Mesendoderm (in vitro differentiated cells): Measurements from ENCODE around the gene TLE3.

ENCODE experiments used
- DNase-seq: peaks from one replicate; pipeline ENCODE4 v3.0.0; 2013
- H2AK5ac ChIP-seq: 2 replicates; pipeline ENCODE4 v1.6.1; 2013; ENCODE audit warnings: low read length, inconsistent platforms
- H2BK120ac ChIP-seq: 2 replicates; pipeline ENCODE4 v1.6.1; 2013; ENCODE audit warnings: low read depth, mild to moderate bottlenecking, low read length, moderate library complexity, mixed read lengths
- H2BK15ac ChIP-seq: replicated peaks from 2 replicates; pipeline ENCODE4 v1.6.1; 2013; ENCODE audit warnings: low read depth, mild to moderate bottlenecking, moderate library complexity
- H2BK5ac ChIP-seq: 2 replicates; pipeline ENCODE4 v1.6.1; 2013; ENCODE audit warnings: low read length, inconsistent platforms
- H3K18ac ChIP-seq: 2 replicates; pipeline ENCODE4 v1.6.1; 2013; ENCODE audit warnings: mild to moderate bottlenecking, low read length, mixed read lengths
- H3K23ac ChIP-seq: one replicate; pipeline ENCODE4 v1.6.1; 2013; ENCODE audit warnings: low read length
- H3K27ac ChIP-seq: 2 replicates; pipeline ENCODE4 v1.5.1; 2013; ENCODE audit warnings: low read depth, mild to moderate bottlenecking, inconsistent platforms, low read length, moderate library complexity
- H3K27me3 ChIP-seq: 2 replicates; pipeline ENCODE4 v1.6.1; 2013; ENCODE audit warnings: low read length, control low read depth, mild to moderate bottlenecking, inconsistent platforms; ENCODE audit not compliant: insufficient read depth, poor library complexity
- H3K36me3 ChIP-seq: 2 replicates; pipeline ENCODE4 v1.6.1; 2013; ENCODE audit warnings: low read length, inconsistent platforms; ENCODE audit not compliant: control insufficient read depth, insufficient read depth
- H3K4ac ChIP-seq: one replicate; pipeline ENCODE4 v1.6.1; 2013; ENCODE audit warnings: low read depth, mild to moderate bottlenecking, low read length, moderate library complexity
- H3K4me1 ChIP-seq: 2 replicates; pipeline ENCODE4 v1.6.1; 2013; ENCODE audit warnings: low read depth, low read length, inconsistent platforms; ENCODE audit not compliant: control insufficient read depth
- H3K4me2 ChIP-seq: 2 replicates; pipeline ENCODE4 v1.6.1; 2013; ENCODE audit warnings: low read length
- H3K4me3 ChIP-seq: 2 replicates; pipeline ENCODE4 v1.5.1; 2013; ENCODE audit warnings: mild to moderate bottlenecking, low read length
- H3K56ac ChIP-seq: one replicate; pipeline ENCODE4 v1.6.1; 2013; ENCODE audit warnings: low read length
- H3K79me1 ChIP-seq: 2 replicates; pipeline ENCODE4 v1.6.1; 2013; ENCODE audit warnings: low read length, inconsistent platforms
- H3K79me2 ChIP-seq: 2 replicates; pipeline ENCODE4 v1.6.1; 2013; ENCODE audit warnings: mild to moderate bottlenecking, low read length; ENCODE audit not compliant: control insufficient read depth, insufficient read depth
- H3K9ac ChIP-seq: 2 replicates; pipeline ENCODE4 v1.6.1; 2013; ENCODE audit warnings: low read length, inconsistent platforms
- H4K5ac ChIP-seq: one replicate; pipeline ENCODE4 v1.6.1; 2013; ENCODE audit warnings: low read length
- H4K8ac ChIP-seq: one replicate; pipeline ENCODE4 v1.6.1; 2013; ENCODE audit warnings: low read depth, mild to moderate bottlenecking, control low read depth, low read length, moderate library complexity
- WGBS: extraction: QIAGEN DNeasy Blood & Tissue Kit; methylation state at CpG from one replicate; pipeline ENCODE4 v1.1.7; 2013; ENCODE audit warnings: low lambda C conversion rate, missing lambda C conversion rate; ENCODE audit not compliant: insufficient coverage; ENCODE audit errors: extremely low coverage; 5-methylcytosine and 5-hydroxymethylcytosine counted together

Gene TLE3

GRCh38 chr15:70121624-70122302, 24.0 kb upstream of the TLE3 start:
- H3K27me3 ChIP-seq, result no peaks in the 10 kb centered on the region
- no peak overlapping the region for H2AK5ac ChIP-seq
- no peak for DNase-seq
- no peak overlapping the region for H2BK15ac ChIP-seq
- H3K4me3 ChIP-seq, result no peak overlapping the region
- H3K9ac ChIP-seq, result no peak overlapping the region
- no peak overlapping the region for H3K27ac ChIP-seq
- H3K4ac ChIP-seq, result no peak overlapping the region
- no peak overlapping the region for H3K23ac ChIP-seq
- no peak overlapping the region for H3K56ac ChIP-seq
- no peak overlapping the region for H3K4me2 ChIP-seq
- H2BK5ac ChIP-seq, result no peak overlapping the region
- no peak overlapping the region for H3K18ac ChIP-seq
- WGBS, result no CpG with 5 or more reads among the region's 8 CpGs
- no peaks in the 10 kb centered on the region for H3K36me3 ChIP-seq
- H4K5ac ChIP-seq, result no peak overlapping the region
- no peaks in the 10 kb centered on the region for H3K79me1 ChIP-seq
- no peaks in the 10 kb centered on the region for H3K4me1 ChIP-seq
- no peak overlapping the region for H4K8ac ChIP-seq
- no peak overlapping the region for H2BK120ac ChIP-seq
- H3K79me2 ChIP-seq, result no peaks in the 10 kb centered on the region

GRCh38 chr15:70120958-70121623, 23.4 kb upstream of the TLE3 start:
- no peak overlapping the region for H3K23ac ChIP-seq
- no peak overlapping the region for H4K8ac ChIP-seq
- DNase-seq, result no peak
- no peak overlapping the region for H3K4me2 ChIP-seq
- no peak overlapping the region for H2BK120ac ChIP-seq
- no CpG with 5 or more reads among the region's 10 CpGs for WGBS
- no peak overlapping the region for H3K56ac ChIP-seq
- no peak overlapping the region for H3K18ac ChIP-seq
- no peak overlapping the region for H4K5ac ChIP-seq
- H3K27me3 ChIP-seq, result no peaks in the 10 kb centered on the region
- H3K79me2 ChIP-seq, result no peaks in the 10 kb centered on the region
- no peaks in the 10 kb centered on the region for H3K36me3 ChIP-seq
- H3K4me1 ChIP-seq, result no peaks in the 10 kb centered on the region
- no peak overlapping the region for H3K4ac ChIP-seq
- no peak overlapping the region for H3K4me3 ChIP-seq
- no peak overlapping the region for H3K27ac ChIP-seq
- no peak overlapping the region for H2BK5ac ChIP-seq
- no peak overlapping the region for H3K9ac ChIP-seq
- no peak overlapping the region for H2BK15ac ChIP-seq
- no peak overlapping the region for H2AK5ac ChIP-seq
- H3K79me1 ChIP-seq, result no peaks in the 10 kb centered on the region

GRCh38 chr15:70119911-70120508, 22.3 kb upstream of the TLE3 start:
- H3K18ac ChIP-seq, result no peak overlapping the region
- H2AK5ac ChIP-seq, result no peak overlapping the region
- H3K4ac ChIP-seq, result no peak overlapping the region
- no peak overlapping the region for H3K56ac ChIP-seq
- no peak overlapping the region for H4K8ac ChIP-seq
- no peak overlapping the region for H3K9ac ChIP-seq
- no peak overlapping the region for H3K4me2 ChIP-seq
- no peak overlapping the region for H3K4me3 ChIP-seq
- no peaks in the 10 kb centered on the region for H3K27me3 ChIP-seq
- H4K5ac ChIP-seq, result no peak overlapping the region
- no peak overlapping the region for H2BK5ac ChIP-seq
- no peak overlapping the region for H2BK120ac ChIP-seq
- H3K27ac ChIP-seq, result no peak overlapping the region
- DNase-seq, result no peak
- no peak overlapping the region for H2BK15ac ChIP-seq
- H3K79me1 ChIP-seq, result no peaks in the 10 kb centered on the region
- no CpG with 5 or more reads among the region's 5 CpGs for WGBS
- H3K79me2 ChIP-seq, result no peaks in the 10 kb centered on the region
- no peaks in the 10 kb centered on the region for H3K36me3 ChIP-seq
- no peaks in the 10 kb centered on the region for H3K4me1 ChIP-seq
- no peak overlapping the region for H3K23ac ChIP-seq

DNA sequence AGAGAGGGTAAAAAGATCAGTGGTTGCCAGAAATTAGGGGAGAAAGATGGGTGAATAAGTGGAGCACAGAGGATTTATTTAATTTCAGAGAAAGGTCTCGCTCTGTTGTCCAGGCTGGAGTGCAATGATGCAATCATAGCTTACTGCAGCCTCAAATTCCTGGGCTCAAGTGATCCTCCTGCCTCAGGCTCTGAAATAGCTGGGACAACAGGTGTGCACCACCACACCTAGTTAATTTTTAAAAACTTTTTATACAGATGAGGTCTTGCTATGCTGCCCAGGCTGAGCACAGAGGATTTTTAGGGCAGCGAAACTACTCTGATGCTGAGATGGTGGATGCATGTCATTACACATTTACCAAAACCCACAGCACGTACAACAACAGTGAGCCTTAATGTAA, 20.9 kb upstream of the TLE3 start:
- Histone ChIP-seq H3K9ac (no peak overlapping the region), H3K4me3 (no peak overlapping the region), H3K4me1 (peaks cover 9% of the 10 kb centered on the region), H3K4me2 (no peak overlapping the region), H3K27ac (no peak overlapping the region), H3K79me2 (no peaks in the 10 kb centered on the region), H3K18ac (no peak overlapping the region), H4K8ac (no peak overlapping the region), H3K56ac (no peak overlapping the region), H3K27me3 (no peaks in the 10 kb centered on the region), H3K79me1 (no peaks in the 10 kb centered on the region), H3K36me3 (no peaks in the 10 kb centered on the region), H2BK15ac (no peak overlapping the region), H2AK5ac (no peak overlapping the region), H2BK5ac (no peak overlapping the region), H2BK120ac (no peak overlapping the region), H3K23ac (no peak overlapping the region), H4K5ac (no peak overlapping the region), H3K4ac (no peak overlapping the region)
- WGBS, result no CpG with 5 or more reads among the region's 3 CpGs
- DNase-seq, result no peak

DNA sequence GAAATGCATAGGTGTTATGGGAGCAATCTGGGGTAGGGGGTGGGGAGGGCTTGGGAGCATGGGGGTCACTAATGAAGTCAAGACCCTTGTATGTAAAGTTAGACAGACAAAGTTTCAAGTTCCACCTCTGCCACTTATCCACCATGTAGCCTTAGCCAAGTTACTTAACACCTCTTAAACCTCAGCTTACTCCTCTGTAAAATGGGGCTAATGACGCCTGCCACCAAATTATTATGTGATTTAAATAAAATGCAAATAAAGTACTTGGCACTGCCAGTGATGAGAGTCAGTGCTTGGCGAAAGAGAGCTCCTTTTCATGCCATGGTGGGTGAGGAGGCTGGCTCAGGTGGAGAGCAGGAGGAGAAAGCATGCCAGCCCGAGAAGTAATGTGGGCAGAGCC, 18.6 kb upstream of the TLE3 start:
- no peak overlapping the region for H3K4ac ChIP-seq
- H3K18ac ChIP-seq, result no peak overlapping the region
- H3K23ac ChIP-seq, result no peak overlapping the region
- no CpG with 5 or more reads among the region's 3 CpGs for WGBS
- H3K27me3 ChIP-seq, result no peaks in the 10 kb centered on the region
- H3K9ac ChIP-seq, result no peak overlapping the region
- no peak overlapping the region for H4K8ac ChIP-seq
- no peak overlapping the region for H2BK5ac ChIP-seq
- H4K5ac ChIP-seq, result no peak overlapping the region
- H3K36me3 ChIP-seq, result no peaks in the 10 kb centered on the region
- no peak overlapping the region for H2BK15ac ChIP-seq
- H3K4me1 ChIP-seq, result peaks cover 14% of the 10 kb centered on the region
- DNase-seq, result no peak
- no peaks in the 10 kb centered on the region for H3K79me2 ChIP-seq
- no peak overlapping the region for H2BK120ac ChIP-seq
- H3K56ac ChIP-seq, result no peak overlapping the region
- no peak overlapping the region for H3K27ac ChIP-seq
- H3K79me1 ChIP-seq, result no peaks in the 10 kb centered on the region
- no peak overlapping the region for H2AK5ac ChIP-seq
- H3K4me3 ChIP-seq, result no peak overlapping the region
- H3K4me2 ChIP-seq, result no peak overlapping the region
